Esophagus squamous epithelium (tissue), 5 donors: ENCODE measurements around the gene HECW1. TPM values are rescaled to one million over a fixed set of nuclear protein-coding genes. Genes with fewer than 3 reads are reported as not detected.

Source experiments
- DNase-seq: peaks from one replicate; lab custom pipeline; 2025; lab: John Stamatoyannopoulos, UW
- H3K27ac ChIP-seq, 4 donors: fragments of 200-600 bp; sonication (generic); one replicate each; pipeline ENCODE4 v1.5.1; 2016 to 2019; ENCODE audit warnings: mild to moderate bottlenecking in 1 of 4
- H3K27me3 ChIP-seq, 4 donors: fragments of 200-600 bp; sonication (generic); 1 replicate in 3 of 4; 2 replicates in 1 of 4; pipeline versions ENCODE4 v1.5.1 to v1.6.0; 2017 to 2021; ENCODE audit warnings: antibody characterized with exemption in 1 of 4
- H3K36me3 ChIP-seq, 3 donors: fragments of 200-600 bp; sonication (generic); one replicate each; pipeline ENCODE4 v1.5.1; 2016 to 2019
- H3K4me1 ChIP-seq, 3 donors: fragments of 200-600 bp; sonication (generic); one replicate each; pipeline ENCODE4 v1.5.1; 2017 to 2019
- H3K4me3 ChIP-seq, 4 donors: fragments of 200-600 bp; sonication (generic); 1 replicate in 3 of 4; 2 replicates in 1 of 4; pipeline ENCODE4 v1.5.1; 2016 to 2019; ENCODE audit warnings: mild to moderate bottlenecking in 2 of 4, moderate library complexity in 1 of 4
- H3K9me3 ChIP-seq, 3 donors: fragments of 200-600 bp; sonication (generic); one replicate each; pipeline ENCODE4 v1.5.1; 2016 to 2019
- POLR2A ChIP-seq, 4 donors: fragments of 450-650 bp; IDR thresholded peaks; one replicate each; pipeline ENCODE4 v1.6.1; 2017; ENCODE audit warnings: antibody characterized with exemption in 4 of 4, mild to moderate bottlenecking in 4 of 4, moderate library complexity in 3 of 4
- WGBS, 2 donors: methylation state at CpG; one replicate each; pipeline ENCODE4 v1.1.5; 2018; 5-methylcytosine and 5-hydroxymethylcytosine counted together
- intact Hi-C: fragments of 100-400 bp; cut with DNase I; formaldehyde crosslinking; loops from one replicate; pipeline ENCODE4 v1.15.0; 2022
- total RNA-seq, 4 donors: library from RNA; depleted of rRNA; stranded (reverse); fragments of >200 nt; gene quantifications; one replicate each; pipeline ENCODE4 v1.1.0, GENCODE V29; 2016
- TF ChIP-seq, protein P1 (sequence below), 6 experiments: fragments of 450-650 bp in 4 of 6; fragments of 200-600 bp in 2 of 6; sonication (generic) in 2 of 6; IDR thresholded peaks; one replicate each; pipeline ENCODE4 v1.5.1; 2016 to 2019; ENCODE audit warnings: antibody characterized with exemption in 6 of 6, mild to moderate bottlenecking in 4 of 6, moderate library complexity in 4 of 6
- donor health status: DM: yes; HTN: yes; CAD: no.

Gene HECW1
- total RNA-seq, 4 donors from 2014 or later = 0.18 to 0.57 (median 0.19) TPM; not detected in 1

DNA sequence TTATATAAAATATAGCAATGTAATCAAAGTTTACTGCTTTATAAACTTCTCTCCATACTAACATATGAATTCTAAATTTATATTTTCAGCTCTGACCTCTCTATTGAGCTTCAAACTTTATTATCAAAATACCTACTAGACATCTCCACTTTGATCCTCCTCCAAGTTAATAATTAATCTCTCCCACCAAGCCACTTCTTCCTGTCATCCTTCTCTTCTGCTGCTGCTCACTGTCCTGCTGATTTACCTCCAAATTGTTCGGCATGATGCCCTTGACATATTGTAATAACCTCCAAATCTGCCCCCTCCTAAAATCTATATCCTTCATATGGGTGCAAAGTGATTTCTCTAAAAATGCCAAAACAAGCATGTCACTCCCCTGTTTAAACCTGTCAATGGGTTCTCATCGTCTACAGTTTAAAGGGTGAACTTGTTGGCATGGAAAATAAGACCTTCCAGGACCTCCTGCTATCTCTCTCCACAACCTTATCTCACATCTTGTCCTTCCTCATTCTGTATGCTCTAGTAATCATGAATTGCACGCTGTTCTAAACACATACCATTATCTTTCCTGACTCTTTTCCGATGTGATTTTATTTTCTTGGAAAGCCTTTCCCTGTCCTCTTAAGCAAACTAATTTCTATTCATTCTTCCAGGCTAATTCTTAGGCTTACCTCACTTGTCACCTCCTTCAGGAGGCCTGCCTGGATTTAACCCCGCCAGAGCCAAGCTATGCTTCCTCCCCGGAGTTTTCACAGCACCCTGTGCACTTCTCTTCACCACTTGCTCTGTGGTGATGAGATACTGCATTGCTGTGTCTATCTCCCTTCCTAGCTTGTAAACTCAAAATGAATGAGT lies 418.3 kb downstream of the HECW1 start:
- Histone ChIP-seq H3K36me3 (no peaks in the 10 kb centered on the region), H3K27me3 (no peaks in the 10 kb centered on the region), H3K9me3 (no peaks in the 10 kb centered on the region), H3K27ac (no peak overlapping the region), H3K4me3 (no peak overlapping the region), H3K4me1 (peaks cover 0 to 9% (median 7%) of the 10 kb centered on the region in 3 donors)
- no peak for DNase-seq
- 62 to 72% methylated on average over 6 of the region's 6 CpGs for WGBS, 2 donors
- TF ChIP-seq POLR2A (IDR thresholded peaks at IDR 0.05) = no peak
- TF ChIP-seq, protein P1, sequence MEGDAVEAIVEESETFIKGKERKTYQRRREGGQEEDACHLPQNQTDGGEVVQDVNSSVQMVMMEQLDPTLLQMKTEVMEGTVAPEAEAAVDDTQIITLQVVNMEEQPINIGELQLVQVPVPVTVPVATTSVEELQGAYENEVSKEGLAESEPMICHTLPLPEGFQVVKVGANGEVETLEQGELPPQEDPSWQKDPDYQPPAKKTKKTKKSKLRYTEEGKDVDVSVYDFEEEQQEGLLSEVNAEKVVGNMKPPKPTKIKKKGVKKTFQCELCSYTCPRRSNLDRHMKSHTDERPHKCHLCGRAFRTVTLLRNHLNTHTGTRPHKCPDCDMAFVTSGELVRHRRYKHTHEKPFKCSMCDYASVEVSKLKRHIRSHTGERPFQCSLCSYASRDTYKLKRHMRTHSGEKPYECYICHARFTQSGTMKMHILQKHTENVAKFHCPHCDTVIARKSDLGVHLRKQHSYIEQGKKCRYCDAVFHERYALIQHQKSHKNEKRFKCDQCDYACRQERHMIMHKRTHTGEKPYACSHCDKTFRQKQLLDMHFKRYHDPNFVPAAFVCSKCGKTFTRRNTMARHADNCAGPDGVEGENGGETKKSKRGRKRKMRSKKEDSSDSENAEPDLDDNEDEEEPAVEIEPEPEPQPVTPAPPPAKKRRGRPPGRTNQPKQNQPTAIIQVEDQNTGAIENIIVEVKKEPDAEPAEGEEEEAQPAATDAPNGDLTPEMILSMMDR (IDR thresholded peaks at IDR 0.05) = no peak
- intact Hi-C loops = no loop called here

DNA sequence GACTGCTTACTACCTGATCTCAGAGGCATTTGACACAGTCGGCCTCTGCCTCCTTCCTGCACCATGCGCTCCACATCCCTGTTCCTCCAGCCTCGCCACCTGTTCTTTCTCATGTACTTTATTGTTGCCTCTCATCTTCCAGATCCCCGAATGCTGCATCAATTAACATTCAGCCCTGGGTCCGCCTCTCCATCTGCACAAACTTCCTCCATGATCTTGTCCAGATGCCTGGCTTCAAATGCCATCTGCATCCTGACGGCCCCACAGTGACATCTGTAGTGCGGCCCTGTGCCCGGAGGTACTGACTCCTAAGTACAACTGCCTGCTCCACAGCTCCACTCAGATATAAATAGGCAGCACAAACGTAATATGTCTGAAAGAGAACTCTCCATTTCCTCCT lies 419.3 kb downstream of the HECW1 start:
- H3K36me3 ChIP-seq = no peaks in the 10 kb centered on the region
- no peak overlapping the region for H3K4me3 ChIP-seq
- no peaks in the 10 kb centered on the region for H3K27me3 ChIP-seq
- TF ChIP-seq, protein P1 (IDR thresholded peaks at IDR 0.05) = no peak
- no peak for TF ChIP-seq POLR2A (IDR thresholded peaks at IDR 0.05)
- no peak for DNase-seq
- H3K9me3 ChIP-seq = no peaks in the 10 kb centered on the region
- peaks cover 0 to 9% (median 7%) of the 10 kb centered on the region in 3 donors for H3K4me1 ChIP-seq
- intact Hi-C loops = no loop called here
- 81 to 84% methylated on average over 9 of the region's 9 CpGs for WGBS, 2 donors
- no peak overlapping the region for H3K27ac ChIP-seq

DNA sequence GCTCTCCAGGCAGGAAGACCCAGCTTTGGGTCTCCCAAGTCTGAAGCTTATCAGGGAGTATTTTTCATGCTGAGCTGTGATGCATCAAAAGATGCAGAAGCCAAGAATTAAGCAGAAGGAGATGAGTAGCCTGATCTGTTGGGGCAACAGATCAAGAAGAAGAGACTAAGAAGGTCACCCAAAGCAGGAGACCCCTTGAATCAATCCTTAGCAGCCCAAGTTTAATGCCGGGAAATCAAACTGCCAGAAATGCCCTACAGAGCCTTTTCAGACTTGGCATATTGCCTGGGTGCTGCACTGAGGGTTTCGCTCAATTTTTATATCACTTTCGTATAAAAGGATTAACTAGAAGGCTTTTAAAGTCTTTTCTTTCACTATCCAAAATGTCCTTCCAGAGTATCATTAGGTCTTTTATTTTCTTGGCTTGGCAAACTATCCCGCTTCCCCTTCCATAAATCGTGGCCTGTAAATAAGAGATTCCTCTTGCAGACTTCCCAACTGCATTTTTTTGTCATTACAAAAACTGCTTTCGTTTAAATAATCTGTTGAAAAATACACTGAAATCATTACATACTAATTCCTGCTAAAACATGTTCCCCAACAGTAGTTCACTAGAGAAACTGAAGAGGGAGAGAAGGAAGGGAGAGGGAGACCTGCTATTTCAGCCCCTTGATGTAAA lies 421.5 kb downstream of the HECW1 start:
- Histone ChIP-seq H3K27ac (peak overlapping the region in 2 of 4 donors; percentile 50 to 60), H3K27me3 (no peaks in the 10 kb centered on the region), H3K36me3 (no peaks in the 10 kb centered on the region), H3K9me3 (no peaks in the 10 kb centered on the region), H3K4me3 (no peak overlapping the region), H3K4me1 (peaks cover 0 to 9% (median 7%) of the 10 kb centered on the region in 3 donors)
- TF ChIP-seq POLR2A (IDR thresholded peaks at IDR 0.05) = no peak
- TF ChIP-seq, protein P1 (IDR thresholded peaks at IDR 0.05) = no peak
- intact Hi-C loops = no loop called here
- no peak for DNase-seq
- 34 to 48% methylated on average over 6 of the region's 6 CpGs for whole genome bisulfite sequencing, 2 donors

DNA sequence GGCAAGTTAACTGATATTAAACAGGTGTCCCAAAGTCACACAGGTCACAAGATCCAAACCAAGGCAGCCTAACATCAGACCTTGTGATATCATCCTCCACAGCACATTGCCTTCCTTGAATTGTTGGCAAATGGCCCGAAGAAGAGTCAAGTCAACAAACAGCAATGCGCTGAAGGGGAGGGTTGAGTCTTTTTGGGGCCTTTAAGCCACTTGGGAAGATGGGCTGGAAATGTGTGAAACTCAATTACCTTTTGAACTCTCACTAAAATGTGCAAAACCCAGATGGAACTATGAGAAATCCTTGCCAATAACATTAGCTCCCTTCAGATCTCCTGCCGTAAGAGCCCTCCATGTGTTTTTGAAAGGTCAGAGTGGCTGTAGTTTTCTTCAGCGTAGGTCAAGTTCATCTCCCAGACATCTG lies 422.6 kb downstream of the HECW1 start:
- intact Hi-C loops = no loop called here
- WGBS, 2 donors = 83 to 90% methylated on average over 3 to 4 of the region's 4 CpGs
- no peak overlapping the region for H3K4me3 ChIP-seq
- H3K9me3 ChIP-seq = no peaks in the 10 kb centered on the region
- peaks cover 0 to 9% (median 7%) of the 10 kb centered on the region in 3 donors for H3K4me1 ChIP-seq
- peak overlapping the region in 1 of 4 donors; percentile 17 for H3K27ac ChIP-seq
- no peaks in the 10 kb centered on the region for H3K27me3 ChIP-seq
- H3K36me3 ChIP-seq = no peaks in the 10 kb centered on the region
- no peak for DNase-seq
- TF ChIP-seq, protein P1 (IDR thresholded peaks at IDR 0.05) = no peak
- no peak for TF ChIP-seq POLR2A (IDR thresholded peaks at IDR 0.05)
